SIG-M5 treated with dmso at 0.1 percent for 504 hours (cell line): ENCODE results near the gene SNX11.

ENCODE experiments used
- DNase-seq: peaks from one replicate; lab custom pipeline; 2025; ENCODE audit not compliant: unreplicated experiment; lab: John Stamatoyannopoulos, UW

Gene SNX11

GRCh38 chr17:48160177-48161081, 52.9 kb downstream of the SNX11 start:
- DNase-seq: peak; percentile 37

- DNase-seq: no peak
Observed at GRCh38 chr17:48161127-48161905, 53.8 kb downstream of the SNX11 start.

GRCh38 chr17:48162306-48162934, 54.9 kb downstream of the SNX11 start:
- no peak for DNase-seq

GRCh38 chr17:48162946-48163506, 55.5 kb downstream of the SNX11 start:
- DNase-seq: no peak

GRCh38 chr17:48163809-48164208, 56.2 kb downstream of the SNX11 start:
- DNase-seq: no peak

- DNase-seq: no peak
Observed at GRCh38 chr17:48169926-48170325, 62.4 kb downstream of the SNX11 start.
